Measurements from ENCODE around the gene AP3D1.

DNA sequence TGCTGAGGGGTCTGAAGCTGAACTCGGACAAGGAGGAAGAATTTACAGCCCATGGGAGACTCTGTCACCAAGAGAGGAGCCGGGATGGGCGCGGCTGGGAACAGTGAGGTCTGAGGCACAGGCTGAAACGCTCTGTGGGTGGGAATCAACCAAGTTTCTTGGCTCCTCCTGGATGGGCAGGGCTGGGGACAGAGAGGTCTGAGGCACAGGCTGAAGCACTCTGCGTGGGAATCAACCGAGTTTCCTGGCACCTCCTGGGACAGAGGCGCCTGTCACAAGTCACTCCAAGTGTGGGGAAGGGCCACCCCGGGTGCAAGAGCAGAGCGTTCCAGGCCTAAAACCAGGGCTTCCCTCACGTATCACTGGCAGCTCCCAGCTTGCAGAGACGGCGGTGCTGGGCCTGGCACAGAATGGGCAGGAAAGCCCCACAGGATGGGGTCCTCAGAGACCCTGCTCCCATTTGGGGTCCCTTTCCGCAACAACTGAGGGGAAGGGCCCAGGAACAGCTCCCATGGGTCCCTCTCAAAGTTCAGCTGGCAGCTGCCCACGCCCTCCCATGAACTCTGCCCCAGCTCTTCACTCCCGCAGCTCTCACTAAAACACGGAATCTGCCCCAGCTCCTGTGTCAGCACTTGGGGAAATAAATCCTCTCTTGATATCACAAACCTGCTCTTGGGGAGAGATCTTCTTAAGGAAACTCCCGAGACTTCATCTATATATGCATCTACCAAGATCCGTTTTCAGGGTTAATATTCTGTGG lies 18.5 kb downstream of the AP3D1 start:
- TF ChIP-seq, protein P1, sequence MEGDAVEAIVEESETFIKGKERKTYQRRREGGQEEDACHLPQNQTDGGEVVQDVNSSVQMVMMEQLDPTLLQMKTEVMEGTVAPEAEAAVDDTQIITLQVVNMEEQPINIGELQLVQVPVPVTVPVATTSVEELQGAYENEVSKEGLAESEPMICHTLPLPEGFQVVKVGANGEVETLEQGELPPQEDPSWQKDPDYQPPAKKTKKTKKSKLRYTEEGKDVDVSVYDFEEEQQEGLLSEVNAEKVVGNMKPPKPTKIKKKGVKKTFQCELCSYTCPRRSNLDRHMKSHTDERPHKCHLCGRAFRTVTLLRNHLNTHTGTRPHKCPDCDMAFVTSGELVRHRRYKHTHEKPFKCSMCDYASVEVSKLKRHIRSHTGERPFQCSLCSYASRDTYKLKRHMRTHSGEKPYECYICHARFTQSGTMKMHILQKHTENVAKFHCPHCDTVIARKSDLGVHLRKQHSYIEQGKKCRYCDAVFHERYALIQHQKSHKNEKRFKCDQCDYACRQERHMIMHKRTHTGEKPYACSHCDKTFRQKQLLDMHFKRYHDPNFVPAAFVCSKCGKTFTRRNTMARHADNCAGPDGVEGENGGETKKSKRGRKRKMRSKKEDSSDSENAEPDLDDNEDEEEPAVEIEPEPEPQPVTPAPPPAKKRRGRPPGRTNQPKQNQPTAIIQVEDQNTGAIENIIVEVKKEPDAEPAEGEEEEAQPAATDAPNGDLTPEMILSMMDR (IDR thresholded peaks at IDR 0.05), result no peak
- no peak for TF ChIP-seq ZFX (IDR thresholded peaks at IDR 0.05; ENCODE audit: borderline replicate concordance)
